NB4 (cell line): ENCODE results near the gene SEMA6D.

Experiments used
- CTCF ChIP-seq: IDR thresholded peaks from one replicate; pipeline ENCODE4 v1.5.1; 2012; ENCODE audit warnings: low read depth, low read length
- POLR2A ChIP-seq: IDR thresholded peaks from 2 replicates; pipeline ENCODE4 v1.6.1; 2011; ENCODE audit warnings: mild to moderate bottlenecking; ENCODE audit not compliant: insufficient read length; ENCODE audit errors: extremely low read depth

- no peak for TF ChIP-seq CTCF
- no peak for TF ChIP-seq POLR2A
Observed at GRCh38 chr15:47717036-47717612, at the start of gene SEMA6D.
